Endothelial cell (in vitro differentiated cells): Measurements from ENCODE around the gene GRIP2. TPM values are rescaled to one million over a fixed set of nuclear protein-coding genes. Genes with fewer than 3 reads are reported as not detected.
A peak's percentile ranks its signal among the peaks of the same experiment; 100 is the strongest.

Experiments
- DNase-seq: peaks from one replicate; pipeline ENCODE4 v3.0.0; 2021; ENCODE audit warnings: low spot score
- H3K27ac Mint-ChIP-seq: one replicate; pipeline ENCODE4 v1.8.0; 2021; ENCODE audit warnings: mixed read lengths, inconsistent platforms; ENCODE audit not compliant: unreplicated experiment
- H3K27me3 Mint-ChIP-seq: one replicate; pipeline ENCODE4 v1.8.0; 2021; ENCODE audit warnings: mild to moderate bottlenecking, moderate library complexity, mixed read lengths, inconsistent platforms; ENCODE audit not compliant: unreplicated experiment
- H3K36me3 Mint-ChIP-seq: one replicate; pipeline ENCODE4 v1.8.0; 2021; ENCODE audit warnings: mild to moderate bottlenecking, low read depth, mixed read lengths, inconsistent platforms; ENCODE audit not compliant: unreplicated experiment
- H3K4me1 Mint-ChIP-seq: one replicate; pipeline ENCODE4 v1.8.0; 2021; ENCODE audit warnings: mild to moderate bottlenecking, mixed read lengths, inconsistent platforms; ENCODE audit not compliant: unreplicated experiment
- H3K4me3 Mint-ChIP-seq: one replicate; pipeline ENCODE4 v1.8.0; 2021; ENCODE audit warnings: mild to moderate bottlenecking, mixed read lengths, inconsistent platforms; ENCODE audit not compliant: unreplicated experiment
- H3K9me3 Mint-ChIP-seq: one replicate; pipeline ENCODE4 v1.8.0; 2021; ENCODE audit warnings: mixed read lengths, inconsistent platforms; ENCODE audit not compliant: unreplicated experiment
- CTCF ChIP-seq: fragments of 200-600 bp; sonication (generic); IDR thresholded peaks from one replicate; pipeline ENCODE4 v1.5.0; 2021; ENCODE audit warnings: antibody characterized with exemption; ENCODE audit not compliant: unreplicated experiment
- total RNA-seq: library from RNA; stranded (reverse); fragmentation: NEBNext Ultra II Directional; extraction: Animal tissue kit (Norgen Biotek cat#: 25700); gene quantifications from one replicate; pipeline ENCODE4 v1.2.1, GENCODE V29; 2021; ENCODE audit not compliant: unreplicated experiment

GRIP2 gene
- total RNA-seq, 1 donor from 2014 or later: 6.6 TPM

- Mint-ChIP-seq H3K4me1 (no peaks in the 10 kb centered on the region), H3K9me3 (no peaks in the 10 kb centered on the region), H3K4me3 (no peak overlapping the region), H3K27me3 (peaks cover 4% of the 10 kb centered on the region), H3K27ac (no peak overlapping the region), H3K36me3 (peaks cover 52% of the 10 kb centered on the region)
- DNase-seq: no peak
- no peak for TF ChIP-seq CTCF
Measured at GRCh38 chr3:14450922-14451606, 89.1 kb downstream of the GRIP2 start.

- Mint-ChIP-seq H3K4me3 (no peak overlapping the region), H3K9me3 (no peaks in the 10 kb centered on the region), H3K27me3 (peaks cover 4% of the 10 kb centered on the region), H3K27ac (no peak overlapping the region), H3K36me3 (peaks cover 56% of the 10 kb centered on the region), H3K4me1 (no peaks in the 10 kb centered on the region)
- no peak for DNase-seq
- no peak for TF ChIP-seq CTCF
Measured at GRCh38 chr3:14450506-14450905, 89.6 kb downstream of the GRIP2 start.

- Mint-ChIP-seq H3K36me3 (peaks cover 52% of the 10 kb centered on the region), H3K27ac (no peak overlapping the region), H3K9me3 (no peaks in the 10 kb centered on the region), H3K4me1 (no peaks in the 10 kb centered on the region), H3K4me3 (no peak overlapping the region), H3K27me3 (peaks cover 4% of the 10 kb centered on the region)
- no peak for DNase-seq
- TF ChIP-seq CTCF: no peak
Measured at GRCh38 chr3:14448756-14449727, 91.1 kb downstream of the GRIP2 start.

GRCh38 chr3:14448063-14448462 is 92.1 kb downstream of the GRIP2 start:
- H3K27me3 Mint-ChIP-seq: peaks cover 3% of the 10 kb centered on the region
- no peaks in the 10 kb centered on the region for H3K9me3 Mint-ChIP-seq
- DNase-seq: no peak
- H3K36me3 Mint-ChIP-seq: peaks cover 46% of the 10 kb centered on the region
- no peaks in the 10 kb centered on the region for H3K4me1 Mint-ChIP-seq
- no peak overlapping the region for H3K27ac Mint-ChIP-seq
- H3K4me3 Mint-ChIP-seq: peak overlapping the region; percentile 37
- TF ChIP-seq CTCF: no peak
